ENCODE measurements around the gene LTBP1.

DNA sequence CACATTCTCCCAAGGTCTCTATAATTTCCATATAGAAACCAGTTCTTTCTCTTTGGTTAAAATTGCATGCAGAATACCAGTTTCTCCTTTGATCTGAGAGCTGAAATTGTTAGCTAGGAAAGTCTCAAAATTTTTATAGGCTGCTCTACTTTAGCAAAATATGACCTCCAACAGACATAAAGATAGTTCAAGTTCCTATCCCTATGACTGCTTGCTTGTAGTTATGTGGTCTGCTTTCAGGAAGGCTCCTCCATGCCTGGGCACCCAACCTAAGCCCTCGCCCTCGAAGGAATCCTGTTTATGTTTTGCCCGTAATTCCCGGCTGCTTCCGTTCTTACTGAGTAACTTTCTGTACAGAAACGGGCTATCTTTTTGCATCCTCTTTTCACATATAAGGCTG is 28.0 kb upstream of the LTBP1 start:
- no peak for TF ChIP-seq CHD4 (IDR thresholded peaks at IDR 0.05; ENCODE audit: borderline replicate concordance)
- no peak for TF ChIP-seq ESRRA (IDR thresholded peaks at IDR 0.05; ENCODE audit: borderline replicate concordance, low read length)
- no peak for TF ChIP-seq PHF8 (IDR thresholded peaks at IDR 0.05; ENCODE audit: borderline replicate concordance, low read depth)
- TF ChIP-seq FOXS1 (CRISPR knock-in tag; IDR thresholded peaks at IDR 0.05) = no peak
- no peak for TF ChIP-seq POLR2A (IDR thresholded peaks at IDR 0.05; ENCODE audit: low read length)
